GM21367 (cell line): ENCODE measurements around the gene MYO7A.
"Not testable (repeated sequence)": the region's sequence is repeated elsewhere in the genome, so short reads cannot be mapped to it uniquely, and the experiment has no call there.

Experiments used
- ATAC-seq: cut with Tn5 transposase; IDR thresholded peaks from one replicate; pipeline ENCODE4 v1.9.1; 2021; ENCODE audit not compliant: unreplicated experiment

Gene MYO7A

GRCh38 chr11:77092382-77092781 lies 35.7 kb upstream of the MYO7A start:
- no peak for ATAC-seq

- no peak for ATAC-seq
These were observed 34.8 kb upstream of the MYO7A start for GRCh38 chr11:77093056-77093891.

- ATAC-seq = no peak
These were observed 33.8 kb upstream of the MYO7A start for GRCh38 chr11:77093987-77094840.

- no peak for ATAC-seq
These were observed 33.1 kb upstream of the MYO7A start for GRCh38 chr11:77094841-77095365.

- ATAC-seq = no peak
These were observed 32.2 kb upstream of the MYO7A start for GRCh38 chr11:77095551-77096490.

- no peak for ATAC-seq
These were observed 31.4 kb upstream of the MYO7A start for GRCh38 chr11:77096591-77097019.

GRCh38 chr11:77097180-77097579 lies 30.9 kb upstream of the MYO7A start:
- ATAC-seq = not testable (repeated sequence)

- ATAC-seq = no peak
These were observed 27.6 kb upstream of the MYO7A start for GRCh38 chr11:77100166-77101042.

GRCh38 chr11:77101043-77101537 lies 27.0 kb upstream of the MYO7A start:
- no peak for ATAC-seq

GRCh38 chr11:77102246-77103210 lies 25.5 kb upstream of the MYO7A start, which contains the start of gene OMP:
Gene OMP, plus strand, starts transcription at chr11:77102840. Its CDS starts 0 bp downstream, at chr11:77102840.
- ATAC-seq = no peak

GRCh38 chr11:77103319-77103718 lies 24.7 kb upstream of the MYO7A start:
- no peak for ATAC-seq

- no peak for ATAC-seq
These were observed 23.3 kb upstream of the MYO7A start for GRCh38 chr11:77104727-77105126.

GRCh38 chr11:77106321-77106720 lies 21.7 kb upstream of the MYO7A start:
- ATAC-seq = no peak

- no peak for ATAC-seq
These were observed 21.3 kb upstream of the MYO7A start for GRCh38 chr11:77106759-77107158.

GRCh38 chr11:77107950-77108349 lies 20.1 kb upstream of the MYO7A start:
- ATAC-seq = no peak

- ATAC-seq = no peak
These were observed 19.6 kb upstream of the MYO7A start for GRCh38 chr11:77108436-77108835.

GRCh38 chr11:77109236-77110019 lies 18.6 kb upstream of the MYO7A start:
- no peak for ATAC-seq
